K562 (cell line): Measurements from ENCODE around the gene TLDC2.

Experiments used
- CBFB ChIP-seq: sonication (generic); formaldehyde crosslinking; IDR thresholded peaks from 2 replicates; pipeline ENCODE4 v1.4.0; 2020; ENCODE audit warnings: mild to moderate bottlenecking, missing genetic modification reagents
- MXI1 ChIP-seq: IDR thresholded peaks from 2 replicates; pipeline ENCODE4 v1.6.1; 2011; ENCODE audit warnings: low read depth, mild to moderate bottlenecking, improper control_type of control experiment, low read length
- YY1 ChIP-seq, 3 experiments: IDR thresholded peaks; 2 replicates each; pipeline ENCODE4 v1.6.1; 2011; ENCODE audit warnings: low read length in 2 of 3, mild to moderate bottlenecking in 2 of 3, moderate library complexity in 2 of 3, borderline replicate concordance in 1 of 3, control low read depth in 1 of 3, low read depth in 1 of 3; ENCODE audit not compliant: insufficient read depth in 3 of 3, insufficient replicate concordance in 2 of 3, control insufficient read depth in 1 of 3, insufficient read length in 1 of 3; ENCODE audit errors: extremely low read depth in 1 of 3

DNA sequence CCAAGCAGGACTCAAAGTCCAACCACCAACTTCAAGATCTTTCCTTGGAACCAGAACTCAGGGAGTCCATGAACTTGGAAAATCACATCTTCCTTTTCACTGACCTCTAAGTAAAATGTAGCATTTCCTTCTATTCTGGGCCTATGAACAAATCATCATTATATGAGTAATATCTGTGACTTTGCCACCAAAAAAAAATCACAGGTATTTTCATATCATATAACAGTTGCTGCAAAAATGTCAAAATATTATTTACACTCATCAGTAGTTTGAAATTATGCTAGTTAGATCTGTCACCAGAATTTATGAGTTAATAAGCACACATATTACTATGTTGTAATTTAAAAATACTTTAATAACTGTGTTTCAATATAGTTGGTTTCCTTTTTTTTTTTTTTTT is 27.3 kb upstream of the TLDC2 start:
- TF ChIP-seq CBFB (no peak), YY1 (IDR thresholded peaks at IDR 0.05; ENCODE audit: borderline replicate concordance in 1 of 3, control insufficient read depth in 1 of 3, extremely low read depth in 1 of 3, insufficient read depth in 3 of 3, insufficient read length in 1 of 3, insufficient replicate concordance in 2 of 3, low read depth in 1 of 3, low read length in 2 of 3) (no peak), MXI1 (no peak)
